ENCODE data around the gene MRPL27. TPM values are rescaled to one million over a fixed set of nuclear protein-coding genes. Genes with fewer than 3 reads are reported as not detected.
A peak's percentile ranks its signal among the peaks of the same experiment; 100 is the strongest.

The MRPL27 gene
- total RNA-seq, 1 donor from 2014 or later = 55.8 TPM

DNA sequence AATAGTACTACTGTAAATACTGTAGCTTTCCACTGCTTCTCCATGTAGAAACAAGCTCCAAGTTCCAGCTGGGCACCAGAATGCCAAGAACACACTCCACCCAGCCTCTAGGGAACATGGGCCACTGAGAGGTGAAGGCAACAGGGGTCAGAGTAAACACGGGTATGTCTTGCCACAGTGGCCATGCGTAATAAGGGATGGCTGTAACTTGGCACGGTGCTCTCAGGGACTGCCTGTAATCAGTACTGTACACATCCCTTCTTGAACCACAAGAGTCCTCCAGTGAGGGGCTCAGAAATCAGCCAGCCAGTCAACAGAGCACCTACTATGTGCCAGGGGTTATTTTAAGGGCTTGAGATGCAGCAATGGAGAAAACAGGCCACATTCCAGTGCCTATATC lies 13.5 kb upstream of the MRPL27 start:
- DNase-seq (ENCODE audit: low read depth in 2 of 2) = no peak

DNA sequence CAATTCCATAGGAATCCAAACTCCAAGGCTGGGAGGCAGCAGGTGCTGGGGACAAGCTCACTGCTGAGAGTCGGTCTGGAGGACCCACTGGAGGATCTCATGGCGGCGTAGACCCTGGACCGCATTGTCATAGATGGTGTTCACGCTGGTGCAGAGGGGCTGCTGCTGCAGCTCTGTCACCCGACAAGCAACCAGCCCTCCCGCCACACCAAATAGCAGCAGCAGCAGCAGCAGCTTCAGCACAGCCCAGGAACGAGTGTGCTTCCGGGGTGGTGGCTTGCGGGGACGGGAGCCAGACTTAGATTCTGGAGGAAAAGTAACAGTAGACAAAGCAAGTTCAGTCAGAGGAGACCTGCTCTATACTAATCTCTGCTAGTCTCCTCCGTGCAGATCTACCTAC lies 9.9 kb upstream of the MRPL27 start:
- DNase-seq (ENCODE audit: low read depth in 2 of 2) = no peak

DNA sequence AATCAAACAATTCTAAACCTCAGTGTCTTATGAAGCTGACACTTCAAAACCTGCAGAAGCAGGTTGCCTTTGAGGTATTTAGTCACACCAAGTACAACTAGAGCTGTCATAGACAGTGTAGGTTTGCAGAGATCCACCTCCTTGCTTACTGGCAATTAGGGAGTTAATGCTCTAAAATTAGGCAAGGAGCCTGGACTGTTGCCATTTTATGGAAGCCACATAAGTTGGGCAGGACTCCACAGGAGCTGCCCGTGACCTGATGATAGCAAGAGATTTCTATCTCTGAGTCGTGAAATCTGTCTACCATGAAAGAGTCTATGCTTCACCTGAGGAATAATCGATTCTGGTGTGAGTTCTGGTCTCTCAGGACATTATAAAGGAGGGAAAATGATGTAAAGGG lies 8.9 kb upstream of the MRPL27 start:
- no peak for DNase-seq (ENCODE audit: low read depth in 2 of 2)

DNA sequence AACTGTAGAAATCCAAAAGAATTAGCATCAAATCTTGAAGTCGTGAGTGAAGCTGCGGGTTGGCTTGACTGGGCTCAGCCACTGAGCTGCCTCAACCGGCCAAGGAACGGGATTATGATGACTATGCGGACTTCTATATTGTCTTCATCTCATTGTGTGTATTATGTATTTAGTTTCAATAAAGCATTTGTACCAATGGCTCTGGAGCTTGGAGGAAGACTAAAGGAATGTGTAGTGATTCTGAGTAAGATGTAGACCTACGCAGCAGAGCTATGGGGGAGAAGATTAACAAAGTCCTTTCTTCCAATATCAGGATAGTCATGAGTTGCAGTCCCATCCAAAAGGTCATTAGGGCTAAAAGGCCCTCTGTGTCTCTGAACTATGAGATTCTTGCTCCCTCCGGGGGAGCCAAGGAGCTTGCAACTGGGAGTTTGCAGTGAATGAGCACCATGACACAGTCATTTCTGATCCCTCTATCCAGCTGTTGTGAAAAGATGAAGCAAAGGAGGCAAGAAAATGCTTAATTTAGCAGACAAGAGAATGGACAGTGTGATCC lies 8.4 kb upstream of the MRPL27 start:
- no peak for DNase-seq (ENCODE audit: low read depth in 2 of 2)

DNA sequence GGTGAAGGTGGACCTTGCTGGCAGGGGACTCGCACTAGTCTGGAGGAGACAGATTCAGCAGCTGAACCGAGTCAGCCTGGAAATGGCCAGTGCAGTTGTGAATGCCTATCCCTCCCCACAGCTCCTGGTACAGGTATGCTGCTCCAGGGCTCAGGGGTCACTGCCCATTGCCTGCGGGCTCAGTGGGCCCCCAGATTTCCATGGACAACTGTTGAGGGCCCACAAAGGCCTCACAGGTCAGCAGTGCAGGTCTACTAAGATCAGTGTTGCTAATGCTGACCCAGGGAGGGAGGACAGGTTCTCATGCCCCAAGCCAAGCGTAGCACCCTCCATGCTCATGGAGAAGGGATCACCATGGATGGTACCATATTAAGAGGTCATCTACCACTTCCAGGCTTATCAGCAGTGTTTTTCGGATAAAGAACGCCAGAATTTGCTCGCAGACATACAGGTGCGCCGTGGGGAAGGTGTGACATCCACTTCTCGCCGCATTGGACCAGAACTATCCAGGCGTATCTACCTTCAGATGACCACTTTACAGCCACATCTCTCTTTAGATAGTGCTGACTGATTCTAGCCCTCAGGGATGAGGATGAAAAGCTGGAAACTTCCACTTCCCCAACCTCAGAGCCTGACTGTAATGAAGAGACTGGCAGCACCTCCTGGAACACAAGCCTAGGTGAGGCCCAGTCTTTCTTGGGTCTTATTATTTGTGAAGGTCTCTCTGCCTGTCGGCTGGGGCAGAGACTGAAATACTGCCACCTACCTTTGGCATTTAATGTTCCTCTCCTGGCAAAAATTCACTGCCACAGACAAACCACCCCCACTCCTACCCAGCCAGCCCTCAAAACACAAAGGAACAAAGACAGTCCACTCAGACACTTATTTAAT lies 7.6 kb upstream of the MRPL27 start:
- DNase-seq (ENCODE audit: low read depth in 2 of 2) = no peak

DNA sequence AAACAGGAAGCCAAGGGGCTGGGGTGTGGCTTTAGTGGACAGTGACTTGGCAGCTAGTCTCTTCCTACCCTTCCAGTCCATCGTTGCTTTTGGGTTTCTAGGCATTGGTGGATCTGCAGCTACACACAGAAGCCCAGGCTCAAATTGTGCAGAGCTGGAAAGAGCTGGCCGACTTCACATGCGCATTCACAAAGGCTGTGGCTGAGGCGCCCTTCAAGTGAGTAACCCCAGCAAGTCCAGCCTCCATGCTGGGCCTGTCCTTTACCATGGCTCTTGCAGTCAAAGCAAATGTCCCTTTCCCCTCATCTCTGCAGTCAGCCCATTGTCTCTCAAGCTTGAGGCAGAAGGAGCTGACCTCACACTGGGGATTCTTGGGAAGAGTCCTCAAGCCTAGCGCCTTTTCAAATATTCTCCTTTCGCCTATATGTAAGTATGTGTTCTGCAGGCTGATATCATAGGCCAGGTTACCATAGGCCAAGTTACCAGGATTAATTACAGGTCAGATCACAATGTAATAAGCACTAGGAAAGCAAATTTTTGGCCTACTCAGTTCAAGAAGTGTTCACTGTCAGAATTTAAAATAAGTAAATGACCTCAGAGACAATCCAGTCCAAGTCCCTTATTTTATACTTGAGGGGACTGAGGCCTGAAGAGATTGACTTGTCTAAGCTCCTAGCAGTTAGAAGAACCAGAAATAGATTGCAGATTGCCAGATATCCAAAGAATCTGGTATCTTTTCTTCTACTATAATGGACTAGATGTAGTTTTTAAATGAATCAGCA lies 6.6 kb upstream of the MRPL27 start:
- DNase-seq (ENCODE audit: low read depth in 2 of 2) = no peak

DNA sequence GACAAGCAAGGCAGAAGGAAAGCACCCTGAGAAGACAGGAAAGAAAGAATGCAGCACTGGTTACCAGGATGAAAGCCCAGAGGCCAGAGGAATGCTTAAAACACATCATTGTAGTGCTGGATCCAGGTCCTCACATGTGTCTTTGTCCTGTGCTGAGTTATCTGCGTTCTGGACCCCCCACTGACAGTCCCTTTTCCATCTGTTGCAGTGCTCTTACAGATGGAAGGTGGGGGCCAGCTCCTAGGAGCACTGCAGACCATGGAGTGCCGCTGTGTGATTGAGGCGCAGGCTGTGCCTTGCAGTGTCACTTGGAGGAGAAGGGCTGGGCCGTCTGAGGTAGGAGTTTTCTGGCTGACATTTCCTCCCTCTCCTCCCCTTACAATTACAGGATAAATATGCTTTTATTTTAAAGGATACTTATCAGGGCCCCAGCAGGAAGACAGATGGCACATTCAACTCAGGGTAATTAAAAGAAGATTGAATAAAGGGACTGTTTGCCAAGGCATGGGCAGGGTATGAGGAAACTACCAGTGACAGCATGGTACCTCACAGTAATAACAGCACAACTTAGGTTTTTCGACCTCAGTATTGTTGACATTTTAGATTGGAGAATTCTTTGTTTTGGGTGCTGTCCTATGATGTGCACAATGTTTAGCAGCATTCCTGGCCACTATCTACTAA lies 3.0 kb upstream of the MRPL27 start:
- no peak for DNase-seq (ENCODE audit: low read depth in 2 of 2)

DNA sequence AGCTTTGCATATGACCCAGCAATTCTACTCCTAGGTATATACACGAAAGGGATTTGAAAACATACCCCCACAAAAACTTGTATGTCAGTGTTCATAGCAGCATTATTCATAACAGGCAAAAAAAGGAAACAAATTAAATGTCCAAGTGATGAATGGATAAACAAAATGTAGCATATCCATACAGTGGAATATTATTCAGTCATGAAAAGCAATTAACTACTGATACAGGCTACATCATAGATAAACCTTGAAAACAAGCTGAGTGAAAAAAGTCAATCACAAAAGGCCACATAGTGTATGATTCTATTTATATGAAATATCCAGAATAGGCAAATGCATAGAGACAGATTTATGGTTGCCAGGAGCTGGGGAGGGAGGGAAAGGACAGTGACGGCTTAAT lies 721 bp upstream of the MRPL27 start:
- no peak for DNase-seq (ENCODE audit: low read depth in 2 of 2)

DNA sequence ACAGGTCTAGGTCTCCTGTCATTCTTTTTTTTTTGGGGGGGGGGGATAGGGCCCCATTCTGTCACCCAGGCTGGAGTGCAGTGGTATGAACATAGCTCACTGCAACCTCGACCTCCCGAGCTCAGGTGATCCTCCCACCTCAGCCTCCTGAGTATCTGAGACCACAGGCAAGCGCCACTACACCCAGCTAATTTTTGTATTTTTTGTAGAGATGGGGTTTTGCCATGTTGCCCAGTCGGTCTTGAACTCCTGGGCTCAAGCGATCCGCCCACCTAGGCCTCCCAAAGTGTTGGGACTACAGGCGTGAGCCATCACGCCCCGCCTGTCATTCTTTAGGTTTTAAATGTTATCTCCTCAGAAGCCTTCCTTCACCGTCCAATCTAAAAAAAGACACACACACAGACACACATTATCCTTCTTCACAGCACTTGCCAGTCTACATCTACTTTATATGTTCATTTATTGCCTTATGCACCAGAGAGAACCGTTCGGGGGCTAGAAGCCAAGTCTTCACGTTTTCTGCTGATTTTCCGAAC lies 694 bp downstream of the MRPL27 start:
- no peak for DNase-seq (ENCODE audit: low read depth in 2 of 2)

DNA sequence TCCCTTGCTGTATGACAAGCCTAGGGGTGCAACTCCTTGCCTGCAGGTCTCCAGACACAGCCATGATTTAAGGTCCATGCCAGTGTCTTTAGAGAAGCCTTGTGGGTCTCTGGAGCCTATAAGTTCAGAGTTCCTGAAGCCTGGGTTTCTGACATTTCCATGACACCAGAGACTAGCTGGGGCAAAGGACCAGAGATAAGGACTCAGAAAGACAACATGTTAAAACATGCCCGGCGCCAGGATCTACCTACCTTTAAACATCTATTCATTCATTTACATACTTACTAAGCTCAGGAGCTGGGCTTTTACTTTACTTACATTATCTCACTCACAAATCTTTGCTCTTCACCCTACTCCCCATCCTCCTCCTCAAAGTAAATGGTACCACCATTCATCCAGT lies 1.5 kb downstream of the MRPL27 start:
- no peak for DNase-seq (ENCODE audit: low read depth in 2 of 2)

DNA sequence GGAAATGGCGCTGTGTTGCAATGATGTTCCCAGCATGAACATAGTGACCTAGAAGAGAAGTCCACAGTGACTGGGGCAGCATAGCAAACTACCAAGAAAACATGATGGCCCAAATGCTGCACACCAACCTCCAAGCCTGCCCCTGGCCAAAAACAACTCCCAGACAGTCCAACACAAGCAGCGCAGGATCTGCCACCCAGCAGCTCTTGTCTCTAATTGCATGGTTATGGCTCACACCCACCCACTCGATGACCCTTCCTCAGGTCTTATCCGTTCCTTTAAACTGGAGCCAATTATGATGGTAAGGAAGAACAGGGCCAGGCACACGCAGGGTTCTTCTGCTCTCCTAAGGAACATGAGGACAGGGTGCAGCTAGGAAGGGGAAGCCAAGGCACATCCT lies 2.9 kb downstream of the MRPL27 start:
- no peak for DNase-seq (ENCODE audit: low read depth in 2 of 2)

DNA sequence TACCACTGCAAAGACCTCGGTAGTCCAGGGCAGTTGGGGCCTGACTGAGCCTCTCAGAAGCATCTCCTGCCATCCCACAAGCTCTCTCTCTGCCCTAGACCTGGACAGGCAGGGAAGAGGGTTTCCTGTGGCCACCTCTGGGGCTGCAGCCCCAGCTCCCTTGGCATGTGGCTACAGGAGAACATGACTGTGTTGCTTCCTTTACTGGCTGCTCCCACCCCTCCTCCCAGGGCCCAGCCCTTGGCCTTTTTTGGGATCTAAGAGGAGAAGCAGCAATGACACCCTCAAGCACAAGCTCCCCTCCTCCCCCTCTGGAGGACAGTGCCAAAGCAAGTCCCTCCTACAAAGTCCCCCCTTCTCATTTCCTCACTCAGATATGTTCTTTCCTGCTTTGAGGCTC lies 5.6 kb downstream of the MRPL27 start:
- no peak for DNase-seq (ENCODE audit: low read depth in 2 of 2)

DNA sequence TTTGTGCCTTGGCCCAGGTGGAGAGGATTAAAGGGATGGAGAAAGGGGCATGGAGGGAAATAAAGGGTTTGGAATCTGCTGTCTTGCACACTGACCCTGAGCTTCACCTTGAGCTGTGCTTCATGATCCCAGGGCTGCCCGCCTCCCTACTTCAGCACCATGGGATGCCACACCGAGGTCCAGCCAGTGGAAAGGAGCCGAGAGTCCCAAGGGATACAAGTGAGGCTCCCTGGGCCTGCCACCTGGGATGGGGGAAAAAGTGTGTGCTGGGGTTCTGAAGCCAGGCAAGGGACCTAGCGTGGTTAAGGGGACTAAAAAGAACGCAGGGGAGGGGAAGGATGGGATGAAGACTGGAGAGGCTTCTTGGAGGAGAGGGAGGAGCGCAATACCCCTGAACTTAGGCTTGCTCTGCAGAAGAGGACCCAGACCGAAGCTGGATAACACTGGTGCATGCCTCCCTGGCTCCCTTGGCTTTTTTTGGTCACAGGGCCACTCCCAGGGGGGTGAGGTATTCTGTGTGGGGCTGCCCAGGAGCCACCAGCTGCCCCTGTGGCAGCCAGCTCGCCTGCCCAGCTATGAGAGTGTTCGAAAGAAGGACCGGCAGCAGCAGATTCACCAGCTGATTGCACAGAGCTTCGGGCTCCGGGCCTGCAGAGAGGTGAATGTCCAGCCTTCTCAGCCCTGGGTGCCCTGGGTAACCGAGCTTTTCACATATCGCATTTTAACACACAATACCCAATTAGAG lies 7.2 kb downstream of the MRPL27 start:
- no peak for DNase-seq (ENCODE audit: low read depth in 2 of 2)

DNA sequence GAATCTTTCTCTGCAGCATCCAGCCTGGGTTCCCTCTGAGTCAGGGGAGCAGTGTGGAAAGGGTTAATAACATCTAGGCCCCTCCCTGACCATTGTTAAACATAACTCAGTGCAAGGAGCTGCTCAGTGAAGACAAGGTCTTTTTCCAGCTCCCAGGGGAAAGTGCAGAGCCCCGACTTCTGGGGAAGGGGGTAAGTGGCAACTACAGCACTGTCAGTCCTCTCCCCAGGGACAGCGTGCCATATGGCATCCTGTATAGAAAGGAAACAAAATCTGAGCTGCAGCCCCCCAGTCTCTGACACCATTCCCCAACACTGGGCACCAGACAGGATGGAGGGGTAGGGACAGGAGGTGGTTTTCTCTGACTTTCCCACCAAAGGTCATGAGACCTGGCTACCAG lies 7.8 kb downstream of the MRPL27 start:
- no peak for DNase-seq (ENCODE audit: low read depth in 2 of 2)

DNA sequence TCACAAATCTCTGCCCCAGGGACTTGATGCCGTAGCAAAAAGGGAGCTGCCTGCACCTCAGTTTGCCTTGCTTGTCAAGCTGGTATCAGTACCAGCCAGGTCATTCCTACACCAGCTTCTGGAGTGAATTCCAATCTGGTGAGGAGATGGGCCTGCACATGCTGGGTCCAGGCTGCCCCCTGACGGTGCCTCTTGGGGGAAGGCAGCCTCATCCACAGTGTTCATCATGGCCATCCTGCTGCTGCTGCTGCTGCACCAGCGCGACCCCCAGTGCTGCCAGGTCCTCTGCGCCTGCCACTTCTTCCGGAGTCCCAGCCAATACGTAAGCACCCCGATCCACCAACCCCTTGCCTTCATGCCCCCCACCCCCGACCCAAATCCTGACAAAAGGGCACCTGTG lies 8.3 kb downstream of the MRPL27 start:
- DNase-seq (ENCODE audit: low read depth in 2 of 2) = no peak

DNA sequence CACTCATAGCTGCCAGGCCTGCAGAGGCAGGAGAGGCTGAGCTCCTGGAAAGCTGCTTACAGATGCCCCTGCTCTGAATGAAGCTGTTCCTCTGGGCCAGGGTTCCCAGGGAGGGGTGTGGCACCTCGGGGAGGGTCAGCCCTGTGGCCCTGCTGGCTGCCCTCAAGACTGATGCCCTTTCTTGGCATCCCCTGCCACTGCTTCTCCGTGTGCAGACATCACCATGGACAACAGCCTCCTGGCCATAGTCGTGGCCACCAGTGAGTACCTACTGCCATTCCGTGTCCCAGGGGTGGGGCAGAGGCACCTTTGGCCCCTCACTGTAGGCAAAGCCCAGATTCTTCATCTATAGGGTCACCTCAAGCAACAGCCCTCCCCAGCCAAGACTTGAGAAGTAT lies 8.9 kb downstream of the MRPL27 start:
- DNase-seq (ENCODE audit: low read depth in 2 of 2) = no peak

DNA sequence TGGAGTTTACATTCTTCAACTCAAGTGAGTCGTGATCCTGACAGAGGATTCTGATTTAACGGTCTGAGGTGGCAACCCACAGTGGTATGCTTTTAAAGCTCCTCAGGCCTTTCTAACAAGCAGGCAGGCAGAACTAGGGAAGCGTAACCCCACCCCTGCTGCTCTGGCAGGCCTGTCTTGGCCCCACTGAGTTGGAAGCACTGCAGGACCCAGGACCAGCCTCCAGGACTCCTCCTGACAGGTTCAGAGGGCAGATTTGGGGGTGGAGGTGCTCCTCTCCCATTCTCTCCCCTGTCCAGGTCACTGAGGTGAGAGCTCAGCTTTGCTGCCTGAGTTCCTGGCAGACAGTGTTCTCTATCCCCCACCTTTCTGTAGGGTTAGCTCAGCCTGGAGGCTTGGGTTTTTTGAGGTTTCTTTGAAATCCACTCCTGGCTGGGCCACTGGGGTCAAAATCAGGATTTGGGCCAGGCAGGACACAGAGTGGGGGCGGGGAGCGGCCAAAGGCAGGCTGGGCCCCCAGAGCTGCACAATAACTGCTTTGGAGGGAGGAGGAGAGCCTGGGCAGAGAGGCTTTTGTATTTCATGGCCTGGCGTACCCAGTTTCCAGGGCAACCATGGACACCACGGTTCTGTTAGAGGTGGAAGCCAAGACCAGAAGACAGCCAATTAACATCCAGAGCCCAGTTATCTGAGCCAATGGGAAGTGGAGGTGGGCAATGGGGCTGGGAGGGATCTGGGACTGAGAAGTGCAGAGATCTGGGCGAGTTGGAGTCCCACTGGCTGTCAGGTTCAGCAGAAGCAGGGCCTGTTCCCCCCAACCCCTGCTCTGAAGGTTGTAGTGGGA lies 9.5 kb downstream of the MRPL27 start:
- DNase-seq (ENCODE audit: low read depth in 2 of 2) = peak in 1 of 2 donors; percentile 80

DNA sequence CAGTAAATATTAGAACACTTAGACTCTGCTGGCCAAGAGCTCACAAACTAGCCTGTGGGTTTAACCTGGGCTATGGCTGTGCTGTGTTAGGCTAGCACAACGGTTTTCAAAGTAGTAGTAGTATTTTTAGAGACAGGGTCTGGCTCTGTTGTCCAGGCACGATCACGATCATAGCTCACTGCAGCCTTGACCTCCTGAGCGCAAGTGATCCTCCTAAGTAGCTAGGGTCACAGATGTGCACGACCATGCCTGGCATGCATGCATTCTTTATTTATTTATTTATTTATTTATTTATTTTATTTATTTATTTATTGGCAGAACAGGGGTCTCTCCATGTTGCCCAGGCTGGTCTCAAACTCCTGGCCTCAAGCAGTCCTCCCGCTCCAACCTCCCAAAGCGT lies 10.3 kb downstream of the MRPL27 start:
- DNase-seq (ENCODE audit: low read depth in 2 of 2) = no peak

DNA sequence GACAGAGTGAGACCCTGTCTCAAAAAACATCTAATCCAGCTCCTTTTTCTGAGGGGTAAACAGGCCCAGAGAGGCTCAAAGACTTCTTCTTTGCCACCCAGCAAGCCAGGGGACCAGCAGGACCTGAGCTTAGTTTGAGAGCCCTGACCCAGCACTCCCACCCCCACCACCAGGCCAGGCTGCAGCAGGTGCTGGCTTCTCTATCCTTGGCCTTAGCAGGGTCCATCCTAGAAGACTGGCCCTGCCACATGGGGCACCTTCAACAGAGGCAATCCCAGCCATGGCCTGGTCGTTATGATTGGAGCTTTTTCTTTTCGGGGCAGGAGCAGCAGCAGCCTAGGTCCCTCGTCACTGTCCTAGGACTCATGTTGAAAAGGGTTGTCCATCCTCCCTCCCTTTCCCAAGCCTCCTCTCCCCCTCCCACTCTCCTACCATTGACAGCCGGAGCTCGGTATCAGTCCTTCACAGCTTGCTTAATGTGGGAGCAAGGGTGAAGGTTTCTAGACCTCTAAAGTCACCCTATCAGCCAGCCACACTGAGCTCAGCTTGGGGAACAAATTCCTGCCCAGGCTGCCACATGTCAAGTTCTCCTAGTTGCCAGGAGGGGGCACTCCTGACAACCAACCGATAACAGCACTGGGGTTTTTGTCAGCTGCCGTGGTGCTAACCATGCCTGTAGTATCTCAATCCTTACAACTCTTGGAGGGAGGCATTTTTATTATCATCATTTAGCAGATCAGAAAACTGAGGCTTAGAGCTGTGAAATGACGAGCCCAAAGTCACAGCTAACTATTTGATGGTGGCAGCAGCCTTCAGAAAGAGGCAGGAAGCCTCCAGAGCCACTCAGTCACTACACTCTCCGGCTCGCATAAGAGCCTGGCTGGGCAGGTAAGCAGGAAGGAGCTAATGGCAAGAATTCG lies 11.2 kb downstream of the MRPL27 start:
- peak; percentile 82 to 85 for DNase-seq (ENCODE audit: low read depth in 2 of 2)
